Parathyroid adenoma (tissue), 2 donors: ENCODE results near the gene CCNL2.

Source experiments
- H2AFZ ChIP-seq: fragments of 300-600 bp; sonication (generic); one replicate; pipeline ENCODE4 v1.7.0; 2017; ENCODE audit warnings: antibody characterized with exemption, mild to moderate bottlenecking
- H3K27ac ChIP-seq: fragments of 300-600 bp; sonication (generic); one replicate; pipeline ENCODE4 v1.7.0; 2017
- H3K27me3 ChIP-seq: fragments of 300-600 bp; sonication (generic); one replicate; pipeline ENCODE4 v1.7.0; 2017; ENCODE audit warnings: low read length; ENCODE audit not compliant: control insufficient read depth, insufficient read depth
- H3K36me3 ChIP-seq: fragments of 300-600 bp; sonication (generic); one replicate; pipeline ENCODE4 v1.7.0; 2017; ENCODE audit warnings: low read length; ENCODE audit not compliant: control insufficient read depth, insufficient read depth
- H3K4me1 ChIP-seq: fragments of 300-600 bp; sonication (generic); one replicate; pipeline ENCODE4 v1.7.0; 2017; ENCODE audit warnings: control low read depth
- H3K4me2 ChIP-seq: fragments of 300-600 bp; sonication (generic); one replicate; pipeline ENCODE4 v1.7.0; 2017; ENCODE audit warnings: low read length
- H3K4me3 ChIP-seq: fragments of 300-600 bp; sonication (generic); one replicate; pipeline ENCODE4 v1.7.0; 2017; ENCODE audit warnings: low read depth, low read length
- H3K79me2 ChIP-seq: fragments of 300-600 bp; sonication (generic); one replicate; pipeline ENCODE4 v1.7.0; 2017; ENCODE audit warnings: control low read depth
- H3K9ac ChIP-seq: fragments of 300-600 bp; sonication (generic); one replicate; pipeline ENCODE4 v1.7.0; 2017; ENCODE audit warnings: mild to moderate bottlenecking
- H3K9me3 ChIP-seq: fragments of 300-600 bp; sonication (generic); one replicate; pipeline ENCODE4 v1.7.0; 2017; ENCODE audit warnings: low read length; ENCODE audit not compliant: control insufficient read depth
- CTCF ChIP-seq: fragments of 300-600 bp; sonication (generic); IDR thresholded peaks from one replicate; pipeline ENCODE4 v1.7.0; 2017; ENCODE audit warnings: antibody characterized with exemption, mild to moderate bottlenecking
- donor health status: primary hyperparathyroidism.

Gene CCNL2

GRCh38 chr1:1359664-1360468 lies 39.3 kb downstream of the CCNL2 start:
- no peak overlapping the region for H3K9ac ChIP-seq
- no peaks in the 10 kb centered on the region for H3K36me3 ChIP-seq
- H3K27ac ChIP-seq = no peak overlapping the region
- H3K4me2 ChIP-seq = no peak overlapping the region
- H3K4me3 ChIP-seq = no peak overlapping the region
- H3K27me3 ChIP-seq = no peaks in the 10 kb centered on the region
- no peaks in the 10 kb centered on the region for H3K9me3 ChIP-seq
- no peaks in the 10 kb centered on the region for H3K4me1 ChIP-seq
- H2AFZ ChIP-seq = no peak overlapping the region
- no peak for TF ChIP-seq CTCF
- no peaks in the 10 kb centered on the region for H3K79me2 ChIP-seq

GRCh38 chr1:1359308-1359663 lies 39.8 kb downstream of the CCNL2 start:
- Histone ChIP-seq H3K9ac (no peak overlapping the region), H3K4me3 (no peak overlapping the region), H3K4me2 (no peak overlapping the region), H3K4me1 (no peaks in the 10 kb centered on the region), H2AFZ (no peak overlapping the region), H3K36me3 (no peaks in the 10 kb centered on the region), H3K9me3 (no peaks in the 10 kb centered on the region), H3K79me2 (no peaks in the 10 kb centered on the region), H3K27me3 (no peaks in the 10 kb centered on the region), H3K27ac (no peak overlapping the region)
- TF ChIP-seq CTCF = no peak

GRCh38 chr1:1358433-1359271 lies 40.5 kb downstream of the CCNL2 start, which contains the start of gene MXRA8:
TSS of gene MXRA8 (minus strand) at chr1:1358555. CDS start at chr1:1358504, 51 bp downstream.
- no peaks in the 10 kb centered on the region for H3K79me2 ChIP-seq
- no peak for TF ChIP-seq CTCF
- no peaks in the 10 kb centered on the region for H3K27me3 ChIP-seq
- H3K9ac ChIP-seq = no peak within 1 kb of the TSS
- no peak within 1 kb of the TSS for H2AFZ ChIP-seq
- no peak within 1 kb of the TSS for H3K27ac ChIP-seq
- H3K9me3 ChIP-seq = no peaks in the 10 kb centered on the region
- no peak within 1 kb of the TSS for H3K4me2 ChIP-seq
- H3K4me1 ChIP-seq = no peaks in the 10 kb centered on the region
- H3K36me3 ChIP-seq = no peaks in the 10 kb centered on the region
- H3K4me3 ChIP-seq = no peak within 1 kb of the TSS

GRCh38 chr1:1357871-1358432 lies 41.2 kb downstream of the CCNL2 start:
- no peaks in the 10 kb centered on the region for H3K4me1 ChIP-seq
- no peak overlapping the region for H3K27ac ChIP-seq

More at GRCh38 chr1:1357871-1358432, 41.2 kb downstream of the CCNL2 start:
- Histone ChIP-seq H3K79me2 (no peaks in the 10 kb centered on the region), H3K4me3 (no peak overlapping the region), H3K27me3 (no peaks in the 10 kb centered on the region), H3K9me3 (no peaks in the 10 kb centered on the region), H3K9ac (no peak overlapping the region), H3K36me3 (no peaks in the 10 kb centered on the region), H3K4me2 (no peak overlapping the region), H2AFZ (no peak overlapping the region)
- TF ChIP-seq CTCF = no peak
